HL-60 (cell line): ENCODE results near the gene PARD3.

Source experiments
- DNase-seq, 2 experiments: peaks; one replicate each; pipeline ENCODE4 v3.0.0-alpha.2; 2010 to 2020; ENCODE audit warnings: low read depth in 1 of 2, low spot score in 1 of 2
- H3K27ac ChIP-seq: fragments of 250-450 bp; sonication (Bioruptor Pico); replicated peaks from 2 replicates; pipeline ENCODE4 v1.5.1; 2020; ENCODE audit warnings: mild to moderate bottlenecking, moderate library complexity
- H3K27me3 ChIP-seq: fragments of 250-450 bp; sonication (Bioruptor Pico); 2 replicates; pipeline ENCODE4 v1.5.1; 2021; ENCODE audit warnings: mild to moderate bottlenecking, moderate library complexity; ENCODE audit not compliant: insufficient read depth, poor library complexity, severe bottlenecking
- H3K4me3 ChIP-seq: replicated peaks from 2 replicates; pipeline ENCODE4 v1.5.1; 2011; ENCODE audit warnings: mild to moderate bottlenecking, control low read depth, low read length; ENCODE audit not compliant: insufficient read depth
- CTCF ChIP-seq: IDR thresholded peaks from one replicate; pipeline ENCODE4 v1.5.1; 2011; ENCODE audit warnings: low read length, control low read depth, inconsistent platforms; ENCODE audit not compliant: insufficient read depth
- GABPA ChIP-seq: IDR thresholded peaks from 2 replicates; pipeline ENCODE4 v1.6.1; 2012; ENCODE audit warnings: low read depth
- POLR2AphosphoS5 ChIP-seq: IDR thresholded peaks from 2 replicates; pipeline ENCODE4 v1.6.1; 2012; ENCODE audit warnings: low read depth
- REST ChIP-seq: IDR thresholded peaks from 2 replicates; pipeline ENCODE4 v1.6.1; 2012; ENCODE audit warnings: low read depth; ENCODE audit not compliant: insufficient replicate concordance
- SPI1 ChIP-seq: IDR thresholded peaks from 2 replicates; pipeline ENCODE4 v1.6.1; 2012; ENCODE audit warnings: low read depth, mild to moderate bottlenecking, borderline replicate concordance

Gene PARD3

GRCh38 chr10:34816085-34816496 is 995 bp upstream of the PARD3 start:
- H3K27me3 ChIP-seq: peaks cover 23% of the 10 kb centered on the region
- H3K27ac ChIP-seq: no peak overlapping the region
- H3K4me3 ChIP-seq: no peak overlapping the region
- DNase-seq: no peak
- TF ChIP-seq CTCF (no peak), SPI1 (no peak), POLR2AphosphoS5 (no peak), GABPA (no peak)

GRCh38 chr10:34814913-34815184 is 247 bp downstream of the PARD3 start:
- H3K27me3 ChIP-seq: peaks cover 25% of the 10 kb centered on the region
- peak overlapping the region; percentile 41 for H3K4me3 ChIP-seq
- TF ChIP-seq CTCF: no peak
- TF ChIP-seq SPI1: no peak
- TF ChIP-seq GABPA: no peak
- no peak for TF ChIP-seq POLR2AphosphoS5
- no peak for TF ChIP-seq REST
- no peak overlapping the region for H3K27ac ChIP-seq
- no peak for DNase-seq

- Histone ChIP-seq H3K27ac (no peak overlapping the region), H3K27me3 (peaks cover 25% of the 10 kb centered on the region), H3K4me3 (peak overlapping the region; percentile 41)
- no peak for DNase-seq
- TF ChIP-seq SPI1 (no peak), REST (no peak), POLR2AphosphoS5 (no peak), GABPA (no peak), CTCF (no peak)
Measured at GRCh38 chr10:34814223-34814912, 728 bp downstream of the PARD3 start.

- DNase-seq: no peak
- peak overlapping the region; percentile 41 for H3K4me3 ChIP-seq
- no peak for TF ChIP-seq POLR2AphosphoS5
- no peak for TF ChIP-seq REST
- TF ChIP-seq CTCF: no peak
- TF ChIP-seq SPI1: no peak
- TF ChIP-seq GABPA: no peak
- no peak overlapping the region for H3K27ac ChIP-seq
- peaks cover 25% of the 10 kb centered on the region for H3K27me3 ChIP-seq
Measured at GRCh38 chr10:34813626-34814222, 1.4 kb downstream of the PARD3 start.
